ENCODE data around the gene TCTA. TPM values are rescaled to one million over a fixed set of nuclear protein-coding genes. Genes with fewer than 3 reads are reported as not detected.

Gene TCTA
- polyA plus RNA-seq, 1 experiment = 57.2 TPM

GRCh38 chr3:49461443-49462171, 49.4 kb downstream of the TCTA start:
- Histone ChIP-seq H3K36me3 (ENCODE audit: control insufficient read depth, insufficient read depth, low read length) (no peaks in the 10 kb centered on the region), H3K4me3 (ENCODE audit: low read depth, low read length) (no peak overlapping the region), H3K27me3 (ENCODE audit: control insufficient read depth, insufficient read depth, low read length) (no peaks in the 10 kb centered on the region)
- no peak for DNase-seq (ENCODE audit: low read depth)
- ChIA-PET POLR2A (no interaction called here), CTCF (interaction anchor here (1.5 to 2.0 kb wide), 2 partner anchors 13 to 290 kb away, joined by 6 to 13 read pairs; partner anchors contain the start of gene KLHDC8B)
- TF ChIP-seq, protein P1, sequence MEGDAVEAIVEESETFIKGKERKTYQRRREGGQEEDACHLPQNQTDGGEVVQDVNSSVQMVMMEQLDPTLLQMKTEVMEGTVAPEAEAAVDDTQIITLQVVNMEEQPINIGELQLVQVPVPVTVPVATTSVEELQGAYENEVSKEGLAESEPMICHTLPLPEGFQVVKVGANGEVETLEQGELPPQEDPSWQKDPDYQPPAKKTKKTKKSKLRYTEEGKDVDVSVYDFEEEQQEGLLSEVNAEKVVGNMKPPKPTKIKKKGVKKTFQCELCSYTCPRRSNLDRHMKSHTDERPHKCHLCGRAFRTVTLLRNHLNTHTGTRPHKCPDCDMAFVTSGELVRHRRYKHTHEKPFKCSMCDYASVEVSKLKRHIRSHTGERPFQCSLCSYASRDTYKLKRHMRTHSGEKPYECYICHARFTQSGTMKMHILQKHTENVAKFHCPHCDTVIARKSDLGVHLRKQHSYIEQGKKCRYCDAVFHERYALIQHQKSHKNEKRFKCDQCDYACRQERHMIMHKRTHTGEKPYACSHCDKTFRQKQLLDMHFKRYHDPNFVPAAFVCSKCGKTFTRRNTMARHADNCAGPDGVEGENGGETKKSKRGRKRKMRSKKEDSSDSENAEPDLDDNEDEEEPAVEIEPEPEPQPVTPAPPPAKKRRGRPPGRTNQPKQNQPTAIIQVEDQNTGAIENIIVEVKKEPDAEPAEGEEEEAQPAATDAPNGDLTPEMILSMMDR (IDR thresholded peaks at IDR 0.05; ENCODE audit: insufficient read depth, low read depth, low read length) = no peak

DNA sequence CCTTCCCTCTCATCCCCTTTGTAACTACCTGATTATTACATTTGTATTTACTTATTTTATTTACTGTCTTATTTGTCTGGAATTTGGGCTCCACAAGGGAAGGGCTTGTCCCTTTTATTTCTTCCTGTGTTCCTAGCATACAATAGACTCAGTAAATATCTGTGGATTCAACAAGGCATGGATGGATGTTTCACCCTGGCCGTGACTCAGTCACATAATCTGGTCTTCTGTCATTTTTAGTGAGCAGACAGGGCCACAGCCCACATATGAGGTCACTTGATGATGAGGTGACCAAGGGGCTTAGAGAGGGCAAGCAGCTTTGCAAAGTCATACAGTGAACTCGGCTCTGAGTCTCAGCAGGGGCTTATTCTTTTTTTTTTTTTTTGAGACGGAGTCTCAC, 50.0 kb downstream of the TCTA start:
- H3K27me3 ChIP-seq (ENCODE audit: control insufficient read depth, insufficient read depth, low read length) = no peaks in the 10 kb centered on the region
- POLR2A ChIA-PET = no interaction called here
- H3K4me3 ChIP-seq (ENCODE audit: low read depth, low read length) = no peak overlapping the region
- TF ChIP-seq, protein P1 (IDR thresholded peaks at IDR 0.05; ENCODE audit: insufficient read depth, low read depth, low read length) = no peak
- no peak for DNase-seq (ENCODE audit: low read depth)
- CTCF ChIA-PET = interaction anchor here (1.5 kb wide), 1 partner anchor 291 kb away, joined by 6 read pairs; the partner anchor contains the start of gene KLHDC8B
- no peaks in the 10 kb centered on the region for H3K36me3 ChIP-seq (ENCODE audit: control insufficient read depth, insufficient read depth, low read length)

DNA sequence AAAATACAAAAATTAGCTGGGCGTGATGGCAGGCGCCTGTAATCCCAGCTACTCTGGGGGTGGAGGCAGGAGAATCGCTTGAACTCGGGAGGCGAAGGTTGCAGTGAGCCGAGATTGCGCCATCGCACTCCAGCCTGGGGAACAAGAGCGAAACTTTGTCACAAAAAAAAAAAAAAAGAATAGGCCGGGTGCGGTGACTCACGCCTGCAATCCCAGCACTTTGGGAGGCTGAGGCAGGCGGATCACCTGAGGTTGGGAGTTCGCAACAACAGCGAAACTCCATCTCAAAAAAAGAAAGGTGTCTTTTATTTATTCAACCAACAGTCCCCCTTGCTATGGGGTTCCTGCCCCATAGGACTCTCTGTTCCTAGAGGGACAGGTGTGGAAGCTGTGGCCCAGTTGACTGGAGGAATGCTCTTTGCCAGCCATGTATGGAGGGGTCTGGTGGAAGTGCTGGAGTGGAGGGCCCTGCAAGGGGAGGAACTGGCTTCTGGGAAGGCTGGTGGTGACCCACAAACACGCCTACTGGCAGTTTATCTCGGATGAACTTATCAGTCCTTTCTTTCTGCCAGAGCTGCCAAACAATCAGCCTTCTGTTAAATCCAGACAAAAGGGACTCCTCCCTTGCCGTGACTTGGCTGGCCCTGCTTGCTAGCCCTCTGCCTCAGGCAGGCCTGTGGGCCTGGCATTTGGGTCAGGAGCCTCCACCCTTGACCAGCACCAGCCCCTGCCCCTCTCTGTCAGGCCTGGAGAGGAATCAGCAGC, 53.2 kb downstream of the TCTA start:
- no peak for DNase-seq (ENCODE audit: low read depth)
- POLR2A ChIA-PET = no interaction called here
- H3K27me3 ChIP-seq (ENCODE audit: control insufficient read depth, insufficient read depth, low read length) = no peaks in the 10 kb centered on the region
- CTCF ChIA-PET = no interaction called here
- H3K4me3 ChIP-seq (ENCODE audit: low read depth, low read length) = no peak overlapping the region
- TF ChIP-seq, protein P1 (IDR thresholded peaks at IDR 0.05; ENCODE audit: insufficient read depth, low read depth, low read length) = no peak
- H3K36me3 ChIP-seq (ENCODE audit: control insufficient read depth, insufficient read depth, low read length) = no peaks in the 10 kb centered on the region

Other genes starting within 250 kb of the TCTA start
- 23.1 and 33.3 TPM in 2 replicates for gene CCDC71, start 246.1 kb upstream of the TCTA start, polyA plus RNA-seq (2011; rRNA removed)
- gene KLHDC8B, start 240.8 kb upstream of the TCTA start, polyA plus RNA-seq (2011; rRNA removed) = 33.8 and 47.8 TPM in 2 replicates
- gene C3orf62, start 135.2 kb upstream of the TCTA start, polyA plus RNA-seq (2011; rRNA removed) = 2.1 TPM in 2 replicates
- 63.5 and 72.7 TPM in 2 replicates for gene USP4, start 72.4 kb upstream of the TCTA start, polyA plus RNA-seq (2011; rRNA removed)
- 503 and 751 TPM in 2 replicates for gene GPX1, start 54.1 kb upstream of the TCTA start, polyA plus RNA-seq (2011; rRNA removed)
- 549 and 615 TPM in 2 replicates for gene RHOA, start 447 bp upstream of the TCTA start, polyA plus RNA-seq (2011; rRNA removed)
- gene AMT, start 10.1 kb downstream of the TCTA start, polyA plus RNA-seq (2011; rRNA removed) = 6.3 and 9.1 TPM in 2 replicates
- gene NICN1, start 16.9 kb downstream of the TCTA start, polyA plus RNA-seq (2011; rRNA removed) = 11.2 and 29.5 TPM in 2 replicates
- gene DAG1, start 57.8 kb downstream of the TCTA start, polyA plus RNA-seq (2011; rRNA removed) = 71.4 and 144 TPM in 2 replicates
- 0.01 and 0.04 TPM in 2 replicates for gene BSN, start 142.1 kb downstream of the TCTA start, polyA plus RNA-seq (2011; rRNA removed)

Measured in BJ (cell line).